Neural crest cell (in vitro differentiated cells): ENCODE data around the gene RNASEH2B. TPM values are rescaled to one million over a fixed set of nuclear protein-coding genes. Genes with fewer than 3 reads are reported as not detected.

ENCODE experiments used
- DNase-seq: peaks from one replicate; pipeline ENCODE4 v3.0.0; 2021; ENCODE audit warnings: low read depth, mixed read lengths, low spot score
- H3K27ac Mint-ChIP-seq: one replicate; pipeline ENCODE4 v1.8.0; 2021; ENCODE audit warnings: mild to moderate bottlenecking, mixed read lengths; ENCODE audit not compliant: unreplicated experiment
- H3K27me3 Mint-ChIP-seq: 2 replicates; pipeline ENCODE4 v1.8.0; 2021; ENCODE audit warnings: low read depth, mild to moderate bottlenecking, mixed read lengths
- H3K36me3 Mint-ChIP-seq: 2 replicates; pipeline ENCODE4 v1.8.0; 2021; ENCODE audit warnings: low read depth, mild to moderate bottlenecking, mixed read lengths
- H3K4me1 Mint-ChIP-seq: 2 replicates; pipeline ENCODE4 v1.8.0; 2021; ENCODE audit warnings: mixed read lengths
- H3K4me3 Mint-ChIP-seq: one replicate; pipeline ENCODE4 v1.8.0; 2021; ENCODE audit warnings: mild to moderate bottlenecking, mixed read lengths
- H3K9me3 Mint-ChIP-seq: 2 replicates; pipeline ENCODE4 v1.8.0; 2021; ENCODE audit warnings: mixed read lengths
- CTCF ChIP-seq: fragments of 200-600 bp; sonication (generic); conservative IDR thresholded peaks from 2 replicates; pipeline ENCODE4 v1.5.0; 2021; ENCODE audit warnings: antibody characterized with exemption, mild to moderate bottlenecking
- total RNA-seq: library from RNA; stranded (reverse); gene quantifications from 2 replicates; pipeline ENCODE4 v1.2.1, GENCODE V29; 2021

The RNASEH2B gene
- total RNA-seq, 1 donor from 2014 or later: 53.2 TPM

DNA sequence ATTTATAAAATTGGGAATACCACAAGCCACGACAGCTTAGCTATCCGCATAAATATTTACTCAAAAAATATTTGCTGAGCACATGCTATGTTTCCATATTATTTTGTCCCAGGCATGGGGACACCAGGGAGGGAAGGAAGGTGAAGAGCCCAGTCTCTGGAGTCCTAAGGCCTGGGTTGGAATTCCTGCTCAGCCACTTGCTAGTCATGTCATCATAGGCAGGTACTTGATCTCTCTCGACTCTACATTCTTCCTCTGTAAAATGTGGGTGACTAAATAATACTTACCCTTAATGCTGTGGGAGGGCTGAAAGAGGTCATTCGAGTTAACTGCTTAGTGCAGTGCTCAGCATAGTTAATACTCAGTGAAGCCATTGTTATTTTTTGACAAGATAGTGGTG is 4.3 kb upstream of the RNASEH2B start:
- no peak overlapping the region for H3K4me3 Mint-ChIP-seq
- H3K4me1 Mint-ChIP-seq: no peaks in the 10 kb centered on the region
- DNase-seq: no peak
- TF ChIP-seq CTCF: no peak
- no peak overlapping the region for H3K27ac Mint-ChIP-seq
- no peaks in the 10 kb centered on the region for H3K27me3 Mint-ChIP-seq
- H3K9me3 Mint-ChIP-seq: no peaks in the 10 kb centered on the region
- no peaks in the 10 kb centered on the region for H3K36me3 Mint-ChIP-seq

DNA sequence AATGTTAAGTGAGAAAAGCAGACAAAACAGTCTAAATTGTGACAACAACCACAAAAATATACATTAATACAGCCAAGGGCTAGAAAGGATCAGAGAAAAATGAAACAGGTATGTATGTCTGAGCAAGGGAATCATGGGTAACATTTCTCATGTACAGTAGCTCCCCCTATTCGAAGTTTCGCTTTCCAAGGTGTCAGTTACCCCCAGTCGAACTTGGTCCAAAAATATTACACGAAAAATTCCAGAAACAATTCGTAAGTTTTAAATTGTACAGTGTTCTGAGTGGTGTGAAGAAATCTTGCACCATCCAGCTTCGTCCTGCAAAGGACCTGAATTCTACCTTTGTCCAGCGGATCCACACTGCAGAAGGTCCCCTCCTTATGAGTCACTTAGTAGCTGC is 1.8 kb upstream of the RNASEH2B start:
- H3K36me3 Mint-ChIP-seq: no peaks in the 10 kb centered on the region
- TF ChIP-seq CTCF: no peak
- no peaks in the 10 kb centered on the region for H3K9me3 Mint-ChIP-seq
- peak overlapping the region; percentile 69 for H3K4me3 Mint-ChIP-seq
- no peaks in the 10 kb centered on the region for H3K27me3 Mint-ChIP-seq
- H3K4me1 Mint-ChIP-seq: peaks cover 20% of the 10 kb centered on the region
- no peak overlapping the region for H3K27ac Mint-ChIP-seq
- DNase-seq: no peak

GRCh38 chr13:50908371-50908770 is 1.2 kb upstream of the RNASEH2B start:
- no peak for DNase-seq
- Mint-ChIP-seq H3K27ac (no peak overlapping the region), H3K4me1 (peaks cover 20% of the 10 kb centered on the region), H3K4me3 (peak overlapping the region; percentile 69), H3K36me3 (no peaks in the 10 kb centered on the region), H3K27me3 (no peaks in the 10 kb centered on the region), H3K9me3 (no peaks in the 10 kb centered on the region)
- no peak for TF ChIP-seq CTCF

GRCh38 chr13:50910485-50910805 is 854 bp downstream of the RNASEH2B start:
- H3K36me3 Mint-ChIP-seq: no peaks in the 10 kb centered on the region
- TF ChIP-seq CTCF: no peak
- peak overlapping the region; percentile 89 for H3K4me3 Mint-ChIP-seq
- H3K9me3 Mint-ChIP-seq: no peaks in the 10 kb centered on the region
- DNase-seq: peak; percentile 30
- H3K4me1 Mint-ChIP-seq: peaks cover 24% of the 10 kb centered on the region
- peak overlapping the region; percentile 81 for H3K27ac Mint-ChIP-seq
- no peaks in the 10 kb centered on the region for H3K27me3 Mint-ChIP-seq

DNA sequence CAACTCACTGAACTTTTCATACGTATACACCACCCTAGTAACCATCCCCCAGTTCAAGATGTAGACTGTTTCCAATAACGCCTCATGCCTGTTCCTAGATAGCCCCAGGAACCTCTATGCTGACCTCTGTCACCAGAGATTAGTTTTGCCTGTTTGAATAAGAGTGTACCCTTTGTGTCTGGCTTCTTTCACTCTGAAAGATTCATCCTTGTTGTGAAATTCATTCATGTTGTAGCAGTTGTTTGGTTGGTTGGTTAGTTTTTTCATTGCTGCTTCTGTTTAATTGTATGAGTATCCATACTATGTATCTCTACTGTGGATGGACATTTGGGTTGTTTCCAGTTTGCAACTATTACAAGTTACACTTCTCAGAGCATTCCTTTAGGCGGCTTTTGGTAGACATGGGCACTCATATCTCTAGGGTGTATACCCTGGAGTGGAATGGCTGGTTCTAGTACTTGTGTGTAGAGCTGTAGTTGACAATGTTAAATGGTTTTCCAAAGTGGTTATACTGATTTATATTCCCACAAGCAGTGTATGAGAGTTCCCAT is 1.6 kb downstream of the RNASEH2B start:
- H3K9me3 Mint-ChIP-seq: no peaks in the 10 kb centered on the region
- no peak for DNase-seq
- no peaks in the 10 kb centered on the region for H3K27me3 Mint-ChIP-seq
- no peaks in the 10 kb centered on the region for H3K36me3 Mint-ChIP-seq
- peaks cover 24% of the 10 kb centered on the region for H3K4me1 Mint-ChIP-seq
- no peak for TF ChIP-seq CTCF
- H3K27ac Mint-ChIP-seq: no peak overlapping the region
- H3K4me3 Mint-ChIP-seq: peak overlapping the region; percentile 89
